Activated B cell treated with CpG ODN at 0.5 μM for 24 hours (primary cell): Measurements from ENCODE around the gene MINDY4. TPM values are rescaled to one million over a fixed set of nuclear protein-coding genes. Genes with fewer than 3 reads are reported as not detected.

ENCODE experiments used
- ATAC-seq: fragments of 200-7000 bp; cut with Tn5 transposase; one replicate; pipeline ENCODE4 v1.10.0; 2021; ENCODE audit warnings: low read depth, mild to moderate bottlenecking, moderate library complexity
- CTCF ChIA-PET: fragments of 350-600 bp; sonication (Branson Sonifier 250); formaldehyde crosslinking; loops from one replicate; lab custom pipeline; 2021; ENCODE audit warnings: antibody characterized with exemption; lab: Charles Lee
- POLR2A ChIA-PET: fragments of 350-600 bp; sonication (Branson Sonifier 250); formaldehyde crosslinking; loops from one replicate; lab custom pipeline; 2021; ENCODE audit warnings: antibody characterized with exemption; lab: Charles Lee
- DNase-seq: peaks from one replicate; pipeline ENCODE4 v3.0.0; 2022
- H3K27ac Mint-ChIP-seq: one replicate; pipeline ENCODE4 v1.8.0; 2020; ENCODE audit warnings: mixed read lengths
- H3K27me3 Mint-ChIP-seq: one replicate; pipeline ENCODE4 v1.8.0; 2021; ENCODE audit warnings: mixed read lengths
- H3K36me3 Mint-ChIP-seq: one replicate; pipeline ENCODE4 v1.8.0; 2021; ENCODE audit warnings: low read depth, mixed read lengths
- H3K4me1 Mint-ChIP-seq: one replicate; pipeline ENCODE4 v1.8.0; 2021; ENCODE audit warnings: mixed read lengths
- H3K4me3 Mint-ChIP-seq: one replicate; pipeline ENCODE4 v1.8.0; 2020; ENCODE audit warnings: mild to moderate bottlenecking, mixed read lengths
- H3K9me3 Mint-ChIP-seq: one replicate; pipeline ENCODE4 v1.8.0; 2020; ENCODE audit warnings: mixed read lengths
- CTCF ChIP-seq: fragments of 200-600 bp; IDR thresholded peaks from one replicate; pipeline ENCODE4 v1.8.0; 2022; ENCODE audit warnings: antibody characterized with exemption, mild to moderate bottlenecking
- intact Hi-C: fragments of 100-400 bp; cut with micrococcal nuclease; formaldehyde crosslinking; loops from one replicate; pipeline ENCODE4 v1.15.1; 2024
- total RNA-seq: library from RNA; stranded (reverse); gene quantifications from 2 replicates; pipeline ENCODE4 v1.2.3, GENCODE V29; 2022

The MINDY4 gene
- total RNA-seq, 1 donor from 2014 or later: 1.2 TPM

- no peak overlapping the region for H3K27ac Mint-ChIP-seq
- no peak for ATAC-seq
- H3K4me1 Mint-ChIP-seq: no peaks in the 10 kb centered on the region
- no peaks in the 10 kb centered on the region for H3K36me3 Mint-ChIP-seq
- TF ChIP-seq CTCF: no peak
- ChIA-PET POLR2A (no interaction called here), CTCF (no interaction called here)
- H3K9me3 Mint-ChIP-seq: peaks cover 12% of the 10 kb centered on the region
- DNase-seq: no peak
- H3K27me3 Mint-ChIP-seq: peaks cover 2% of the 10 kb centered on the region
- H3K4me3 Mint-ChIP-seq: no peak overlapping the region
- intact Hi-C loops: no loop called here
These were observed 122.8 kb downstream of the MINDY4 start for GRCh38 chr7:30894009-30894408.

- DNase-seq (no peak), ATAC-seq (no peak)
- peaks cover 2% of the 10 kb centered on the region for H3K27me3 Mint-ChIP-seq
- intact Hi-C loops: no loop called here
- peaks cover 11% of the 10 kb centered on the region for H3K9me3 Mint-ChIP-seq
- H3K27ac Mint-ChIP-seq: no peak overlapping the region
- no peak overlapping the region for H3K4me3 Mint-ChIP-seq
- TF ChIP-seq CTCF: no peak
- ChIA-PET POLR2A (no interaction called here), CTCF (no interaction called here)
- no peaks in the 10 kb centered on the region for H3K4me1 Mint-ChIP-seq
- H3K36me3 Mint-ChIP-seq: no peaks in the 10 kb centered on the region
These were observed 123.8 kb downstream of the MINDY4 start for GRCh38 chr7:30894866-30895605.

GRCh38 chr7:30896036-30896435, 124.8 kb downstream of the MINDY4 start:
- intact Hi-C loops: no loop called here
- ATAC-seq: no peak
- ChIA-PET CTCF (no interaction called here), POLR2A (no interaction called here)
- Mint-ChIP-seq H3K4me1 (no peaks in the 10 kb centered on the region), H3K27ac (no peak overlapping the region), H3K27me3 (peaks cover 2% of the 10 kb centered on the region), H3K36me3 (no peaks in the 10 kb centered on the region), H3K9me3 (peaks cover 5% of the 10 kb centered on the region), H3K4me3 (no peak overlapping the region)
- no peak for DNase-seq
- TF ChIP-seq CTCF: no peak

- TF ChIP-seq CTCF: no peak
- POLR2A ChIA-PET: no interaction called here
- no peak for DNase-seq
- Mint-ChIP-seq H3K9me3 (no peaks in the 10 kb centered on the region), H3K4me3 (no peak overlapping the region), H3K27me3 (peaks cover 2% of the 10 kb centered on the region), H3K4me1 (no peaks in the 10 kb centered on the region), H3K36me3 (no peaks in the 10 kb centered on the region), H3K27ac (no peak overlapping the region)
- CTCF ChIA-PET: no interaction called here
- no peak for ATAC-seq
- intact Hi-C loops: no loop called here
These were observed 125.8 kb downstream of the MINDY4 start for GRCh38 chr7:30896783-30897637.

- Mint-ChIP-seq H3K27ac (no peak overlapping the region), H3K36me3 (no peaks in the 10 kb centered on the region), H3K4me1 (no peaks in the 10 kb centered on the region), H3K9me3 (no peaks in the 10 kb centered on the region), H3K27me3 (peaks cover 2% of the 10 kb centered on the region), H3K4me3 (no peak overlapping the region)
- DNase-seq (no peak), ATAC-seq (no peak)
- CTCF ChIA-PET: no interaction called here
- POLR2A ChIA-PET: no interaction called here
- TF ChIP-seq CTCF: no peak
- intact Hi-C loops: no loop called here
These were observed 126.6 kb downstream of the MINDY4 start for GRCh38 chr7:30897770-30898169.
